ENCODE measurements around the gene DISC1. TPM values are rescaled to one million over a fixed set of nuclear protein-coding genes. Genes with fewer than 3 reads are reported as not detected.

DISC1 gene
- total and polyA plus RNA-seq, 2 donors (not counting 1 experiment from before 2014, with no cell fraction given) = 2.0 to 4.3 TPM

- Histone ChIP-seq H3K9ac (ENCODE audit: insufficient read depth, low read length) (no peak overlapping the region), H3K4me1 (ENCODE audit: control insufficient read depth, extremely low read depth, insufficient read depth, low read length) (no peaks in the 10 kb centered on the region), H3K79me2 (ENCODE audit: control insufficient read depth, insufficient read depth, low read length) (no peaks in the 10 kb centered on the region), H3K27me3 (ENCODE audit: control insufficient read depth, insufficient read depth, low read length) (no peaks in the 10 kb centered on the region), H3K36me3 (ENCODE audit: control insufficient read depth, insufficient read depth, low read length) (no peaks in the 10 kb centered on the region), H4K20me1 (ENCODE audit: control insufficient read depth, extremely low read depth, insufficient read depth, low read length) (no peaks in the 10 kb centered on the region), H3K9me3 (ENCODE audit: control insufficient read depth, insufficient read depth, low read depth, low read length) (no peaks in the 10 kb centered on the region), H2AFZ (ENCODE audit: low read length) (no peak overlapping the region), H3K4me3 (replicated peaks in 1 of 4; ENCODE audit: control extremely low read depth in 1 of 4, insufficient read depth in 1 of 4, low read depth in 3 of 4, low read length in 4 of 4) (no peak overlapping the region), H3K27ac (ENCODE audit: insufficient read depth, low read length) (no peak overlapping the region), H3K4me2 (ENCODE audit: extremely low read depth, insufficient read depth, low read length) (no peak overlapping the region)
- peak; percentile 11 to 47 for DNase-seq (ENCODE audit: low read depth in 2 of 2)
- TF ChIP-seq EZH2 (IDR thresholded peaks at IDR 0.05; ENCODE audit: low read length, missing control alignments) = no peak
Measured at GRCh38 chr1:231817801-231818200, 191.2 kb downstream of the DISC1 start.

GRCh38 chr1:231818337-231818736, 191.7 kb downstream of the DISC1 start:
- no peak for DNase-seq (ENCODE audit: low read depth in 2 of 2)
- TF ChIP-seq EZH2 (IDR thresholded peaks at IDR 0.05; ENCODE audit: low read length, missing control alignments) = no peak
- no peak for TF ChIP-seq CTCF (conservative IDR thresholded peaks at IDR 0.05 in 1 of 2, IDR thresholded peaks at IDR 0.05 in 1 of 2; ENCODE audit: low read depth in 1 of 2, low read length in 2 of 2)
- Histone ChIP-seq H3K27me3 (ENCODE audit: control insufficient read depth, insufficient read depth, low read length) (no peaks in the 10 kb centered on the region), H3K9ac (ENCODE audit: insufficient read depth, low read length) (no peak overlapping the region), H4K20me1 (ENCODE audit: control insufficient read depth, extremely low read depth, insufficient read depth, low read length) (no peaks in the 10 kb centered on the region), H3K9me3 (ENCODE audit: control insufficient read depth, insufficient read depth, low read depth, low read length) (no peaks in the 10 kb centered on the region), H3K4me2 (ENCODE audit: extremely low read depth, insufficient read depth, low read length) (no peak overlapping the region), H3K4me3 (replicated peaks in 1 of 4; ENCODE audit: control extremely low read depth in 1 of 4, insufficient read depth in 1 of 4, low read depth in 3 of 4, low read length in 4 of 4) (no peak overlapping the region), H3K79me2 (ENCODE audit: control insufficient read depth, insufficient read depth, low read length) (no peaks in the 10 kb centered on the region), H3K27ac (ENCODE audit: insufficient read depth, low read length) (no peak overlapping the region), H2AFZ (ENCODE audit: low read length) (no peak overlapping the region), H3K4me1 (ENCODE audit: control insufficient read depth, extremely low read depth, insufficient read depth, low read length) (no peaks in the 10 kb centered on the region), H3K36me3 (ENCODE audit: control insufficient read depth, insufficient read depth, low read length) (no peaks in the 10 kb centered on the region)

- no peaks in the 10 kb centered on the region for H3K79me2 ChIP-seq (ENCODE audit: control insufficient read depth, insufficient read depth, low read length)
- no peaks in the 10 kb centered on the region for H3K9me3 ChIP-seq (ENCODE audit: control insufficient read depth, insufficient read depth, low read depth, low read length)
- no peak overlapping the region for H3K9ac ChIP-seq (ENCODE audit: insufficient read depth, low read length)
- no peak overlapping the region for H3K4me2 ChIP-seq (ENCODE audit: extremely low read depth, insufficient read depth, low read length)
- no peaks in the 10 kb centered on the region for H3K27me3 ChIP-seq (ENCODE audit: control insufficient read depth, insufficient read depth, low read length)
- H4K20me1 ChIP-seq (ENCODE audit: control insufficient read depth, extremely low read depth, insufficient read depth, low read length) = no peaks in the 10 kb centered on the region
- TF ChIP-seq EZH2 (IDR thresholded peaks at IDR 0.05; ENCODE audit: low read length, missing control alignments) (no peak), CTCF (conservative IDR thresholded peaks at IDR 0.05 in 1 of 2, IDR thresholded peaks at IDR 0.05 in 1 of 2; ENCODE audit: low read depth in 1 of 2, low read length in 2 of 2) (no peak)
- H3K4me3 ChIP-seq (replicated peaks in 1 of 4; ENCODE audit: control extremely low read depth in 1 of 4, insufficient read depth in 1 of 4, low read depth in 3 of 4, low read length in 4 of 4) = no peak overlapping the region
- no peak overlapping the region for H3K27ac ChIP-seq (ENCODE audit: insufficient read depth, low read length)
- DNase-seq (ENCODE audit: low read depth in 2 of 2) = no peak
- H3K4me1 ChIP-seq (ENCODE audit: control insufficient read depth, extremely low read depth, insufficient read depth, low read length) = no peaks in the 10 kb centered on the region
- no peak overlapping the region for H2AFZ ChIP-seq (ENCODE audit: low read length)
- H3K36me3 ChIP-seq (ENCODE audit: control insufficient read depth, insufficient read depth, low read length) = no peaks in the 10 kb centered on the region
Measured at GRCh38 chr1:231821281-231821680, 194.7 kb downstream of the DISC1 start.

Measured in fibroblast of lung (primary cell).